OCI-M1 (cell line): ENCODE results near the gene CEP89.
"Not testable (repeated sequence)": the region's sequence is repeated elsewhere in the genome, so short reads cannot be mapped to it uniquely, and the experiment has no call there.

Experiments
- DNase-seq: peaks from one replicate; lab custom pipeline; 2025; lab: John Stamatoyannopoulos, UW

The CEP89 gene

DNA sequence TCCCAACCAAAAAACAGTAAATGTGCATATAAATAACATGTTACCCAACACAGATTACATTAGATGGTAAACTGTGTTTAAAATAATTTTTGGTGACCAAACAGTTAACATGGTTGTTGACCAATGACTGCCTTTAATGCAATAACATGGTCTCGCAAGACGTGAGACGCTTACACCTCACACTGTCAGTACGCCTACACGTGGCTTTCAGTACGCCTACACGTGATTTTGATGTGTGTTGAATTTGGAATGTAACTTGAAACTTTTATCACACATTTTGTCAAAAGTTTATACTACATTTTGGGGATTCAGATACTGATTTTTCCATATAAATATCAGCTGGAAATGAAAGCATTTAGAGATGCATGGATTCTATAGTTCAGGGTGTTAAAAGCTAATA is 134.2 kb downstream of the CEP89 start:
- no peak for DNase-seq

- DNase-seq, result not testable (repeated sequence)
Measured at GRCh38 chr19:32833388-32833787, 138.4 kb downstream of the CEP89 start.

- DNase-seq, result not testable (repeated sequence)
Measured at GRCh38 chr19:32832825-32833224, 138.9 kb downstream of the CEP89 start.

DNA sequence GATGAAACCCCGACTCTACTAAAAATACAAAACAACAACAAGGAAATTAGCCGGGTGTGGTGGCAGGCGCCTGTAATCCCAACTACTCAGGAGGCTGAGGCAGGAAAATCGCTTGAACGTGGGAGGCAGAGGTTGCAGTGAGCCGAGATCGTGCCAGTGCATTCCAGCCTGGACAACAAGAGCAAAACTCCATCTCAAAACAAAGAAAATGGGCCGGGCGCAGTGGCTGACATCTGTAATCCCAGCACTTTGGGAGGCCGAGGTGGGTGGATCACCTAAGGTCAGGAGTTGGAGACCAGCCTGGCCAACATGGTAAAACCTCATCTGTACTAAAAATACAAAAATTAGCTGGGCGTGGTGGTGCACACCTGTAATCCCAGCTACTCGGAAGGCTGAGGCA is 139.7 kb downstream of the CEP89 start:
- not testable (repeated sequence) for DNase-seq

DNA sequence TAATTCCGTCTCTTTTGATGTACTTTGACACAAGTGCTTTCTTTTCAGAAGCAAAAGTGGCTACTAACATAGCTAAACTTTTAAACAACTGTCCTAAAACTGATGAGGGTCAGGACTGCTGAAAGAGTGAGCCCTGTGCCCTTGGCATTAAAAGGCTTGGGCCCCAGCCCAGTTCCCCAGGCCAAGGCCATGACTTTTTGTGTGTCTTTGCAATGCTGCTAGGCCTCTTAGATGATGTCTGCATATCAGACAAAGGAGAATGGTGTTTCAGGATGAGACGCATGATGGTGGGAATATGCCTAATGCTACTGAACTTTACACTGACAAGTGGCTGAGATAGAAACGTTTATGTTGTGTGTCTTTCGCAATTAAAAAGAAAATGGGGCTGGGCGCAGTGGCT is 140.1 kb downstream of the CEP89 start:
- no peak for DNase-seq

GRCh38 chr19:32830231-32831014 is 141.3 kb downstream of the CEP89 start:
- no peak for DNase-seq

DNA sequence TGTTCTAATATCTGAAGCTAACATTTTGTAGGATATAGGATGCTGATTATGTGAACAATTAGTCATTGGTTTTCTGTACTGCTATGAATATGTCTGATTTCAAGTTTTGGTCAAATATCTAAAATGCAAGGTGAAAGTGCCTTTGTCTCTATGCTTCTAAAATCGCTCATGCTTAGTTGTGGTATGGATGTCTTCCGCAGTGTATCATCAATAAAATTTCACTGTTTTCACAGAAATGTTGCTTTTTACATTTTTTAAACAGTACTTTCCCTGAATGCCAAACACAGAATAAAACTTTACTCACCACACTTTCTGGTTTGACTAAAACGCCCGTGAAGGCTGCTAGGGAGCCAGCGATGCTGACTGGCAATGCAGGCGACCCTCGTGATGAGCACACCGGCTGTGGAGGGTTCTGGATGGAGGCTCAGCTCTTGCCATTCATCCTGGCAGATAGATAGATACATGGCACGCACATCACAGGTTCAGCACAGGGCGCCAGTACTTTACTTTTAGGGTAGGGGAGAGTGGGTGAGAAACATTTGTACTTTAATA is 142.3 kb downstream of the CEP89 start:
- no peak for DNase-seq

DNA sequence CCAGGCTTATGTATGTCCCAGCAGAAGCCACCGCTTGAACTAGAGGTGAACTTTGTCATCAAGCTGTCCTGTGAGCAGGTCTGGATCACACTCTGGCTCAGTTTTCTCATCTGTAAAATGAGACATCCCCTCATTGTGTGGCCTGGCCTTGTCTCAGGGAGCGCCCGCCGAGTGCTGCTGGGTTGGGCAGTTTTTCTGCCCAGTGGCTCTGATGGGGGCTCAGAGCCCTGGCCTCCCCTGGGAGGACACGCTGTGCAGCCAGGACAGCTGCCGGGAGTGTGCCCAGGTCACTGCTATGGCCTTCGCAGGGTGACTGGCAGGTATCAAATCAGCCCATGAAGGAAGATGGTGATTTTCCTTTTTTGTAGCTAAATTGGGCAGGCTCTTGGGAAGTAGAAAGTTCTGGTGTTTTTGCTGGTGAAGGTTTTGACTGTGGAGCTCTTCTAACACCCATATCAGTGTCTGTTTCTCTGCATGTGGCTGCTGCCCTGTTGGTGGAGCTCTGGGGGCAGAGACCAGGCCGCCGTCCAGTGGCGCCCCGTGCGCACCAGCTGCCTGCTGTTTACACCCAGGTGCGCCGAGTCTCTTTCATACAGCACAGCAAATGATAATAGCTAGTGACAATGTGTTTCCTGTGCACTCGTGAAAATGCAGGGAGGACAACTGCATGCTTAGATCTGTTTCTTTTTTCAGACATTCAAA is 143.0 kb downstream of the CEP89 start:
- no peak for DNase-seq

- no peak for DNase-seq
Measured at GRCh38 chr19:32828139-32828538, 143.6 kb downstream of the CEP89 start.
